DMS153 treated with DMSO at 0.1 percent for 48 hours (cell line): ENCODE measurements around the gene ACTN2.

Experiments used
- DNase-seq: peaks from one replicate; lab custom pipeline; 2025; ENCODE audit not compliant: unreplicated experiment; lab: John Stamatoyannopoulos, UW

Gene ACTN2

GRCh38 chr1:236765831-236766230 is 79.5 kb downstream of the ACTN2 start:
- no peak for DNase-seq

DNA sequence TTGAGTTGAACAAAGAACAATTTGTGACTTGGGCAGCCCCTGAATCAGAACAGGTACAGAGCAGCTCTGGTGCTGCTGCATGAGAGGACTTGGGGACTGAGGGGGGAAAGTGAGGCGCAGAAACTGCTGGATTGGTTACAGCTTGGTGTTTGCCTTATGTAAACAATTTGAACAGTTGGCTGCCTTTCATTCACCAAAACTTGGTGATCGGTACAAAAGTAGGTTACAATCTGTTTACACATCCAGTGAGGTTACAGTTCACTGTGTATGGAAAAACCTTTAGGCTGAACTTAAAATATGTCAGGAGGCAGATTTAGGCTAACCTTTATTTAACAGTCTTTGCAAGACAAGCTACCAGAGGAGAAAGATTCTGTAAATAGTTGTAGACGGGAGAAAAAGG is 80.2 kb downstream of the ACTN2 start:
- no peak for DNase-seq

DNA sequence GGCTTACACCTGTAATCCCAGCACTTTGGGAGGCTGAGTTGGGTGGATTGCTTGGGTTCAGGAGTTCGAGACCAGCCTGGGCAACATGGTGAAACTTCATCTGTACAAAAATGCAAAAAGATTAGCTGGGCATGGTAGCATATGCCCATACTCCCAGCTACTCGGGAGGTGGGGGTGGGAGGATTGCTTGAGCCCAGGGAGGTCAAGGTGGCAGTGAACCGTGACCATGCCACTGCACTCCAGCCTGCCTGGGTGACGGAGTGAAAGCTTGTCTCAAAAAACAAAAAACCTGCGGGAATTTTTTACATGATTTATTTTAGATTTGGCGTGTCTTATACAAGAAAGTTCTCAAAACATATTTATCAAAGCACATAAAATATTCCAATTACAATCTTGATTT is 81.0 kb downstream of the ACTN2 start:
- DNase-seq: no peak

DNA sequence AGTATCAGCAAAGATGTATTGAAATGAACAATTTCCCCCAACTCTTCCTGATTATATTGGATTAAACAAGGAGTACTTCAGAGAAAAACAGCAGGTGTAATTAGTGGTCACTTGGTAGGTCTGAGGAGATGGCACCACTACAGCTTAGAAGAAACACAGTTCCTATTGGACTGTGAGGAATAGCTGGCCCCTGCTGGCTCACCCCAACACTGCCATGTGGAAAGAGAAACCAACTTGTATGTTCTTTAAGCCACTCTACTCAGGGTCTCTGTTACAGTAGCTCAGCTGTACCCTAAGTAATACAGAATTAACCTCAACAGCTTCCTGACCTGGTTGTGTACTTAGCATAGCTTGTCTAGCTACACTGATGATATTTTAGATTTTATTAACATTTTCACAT is 82.3 kb downstream of the ACTN2 start:
- no peak for DNase-seq

DNA sequence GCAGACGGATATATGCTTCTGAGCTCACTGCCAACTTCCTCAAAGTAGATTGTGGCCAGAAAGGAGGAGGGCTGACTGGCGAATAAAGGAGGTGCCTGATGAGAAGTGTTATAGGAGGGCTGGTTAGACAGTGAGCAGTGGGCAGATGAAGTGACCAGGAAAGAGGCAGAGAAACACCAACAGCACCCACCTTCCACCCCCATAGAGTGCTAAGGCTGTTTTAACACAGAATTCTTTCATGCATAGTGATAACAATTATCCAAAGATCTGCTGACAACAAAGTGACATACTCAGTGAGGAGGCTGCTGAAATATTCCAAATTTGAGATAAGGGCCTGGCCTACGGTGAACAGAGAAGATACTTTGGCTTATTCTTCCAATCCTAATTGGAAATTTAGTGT is 87.6 kb downstream of the ACTN2 start:
- DNase-seq: no peak

GRCh38 chr1:236774926-236775325 is 88.6 kb downstream of the ACTN2 start:
- no peak for DNase-seq

- DNase-seq: no peak
Observed at GRCh38 chr1:236779312-236779711, 93.0 kb downstream of the ACTN2 start.

GRCh38 chr1:236785477-236785876 is 99.2 kb downstream of the ACTN2 start:
- DNase-seq: no peak

DNA sequence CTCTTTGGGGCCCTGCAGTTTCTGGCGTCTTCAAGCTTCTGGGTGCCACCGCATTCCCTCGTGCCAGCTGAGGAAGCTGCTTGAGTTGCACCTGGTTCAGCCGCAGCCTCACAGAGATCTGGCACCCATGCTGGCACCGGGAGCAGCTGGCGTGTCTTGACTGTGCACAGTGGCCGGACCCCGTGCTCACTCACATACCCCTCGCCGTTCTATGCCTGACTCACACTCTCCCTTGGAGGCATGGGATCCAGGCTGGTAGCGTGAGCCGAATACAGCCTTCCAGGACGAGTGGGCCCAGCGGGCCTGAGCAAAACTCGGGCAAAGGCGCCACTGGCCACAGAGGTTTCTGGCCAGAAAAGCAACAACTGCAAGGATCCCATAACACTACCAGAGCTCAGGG is 100.2 kb downstream of the ACTN2 start:
- no peak for DNase-seq

DNA sequence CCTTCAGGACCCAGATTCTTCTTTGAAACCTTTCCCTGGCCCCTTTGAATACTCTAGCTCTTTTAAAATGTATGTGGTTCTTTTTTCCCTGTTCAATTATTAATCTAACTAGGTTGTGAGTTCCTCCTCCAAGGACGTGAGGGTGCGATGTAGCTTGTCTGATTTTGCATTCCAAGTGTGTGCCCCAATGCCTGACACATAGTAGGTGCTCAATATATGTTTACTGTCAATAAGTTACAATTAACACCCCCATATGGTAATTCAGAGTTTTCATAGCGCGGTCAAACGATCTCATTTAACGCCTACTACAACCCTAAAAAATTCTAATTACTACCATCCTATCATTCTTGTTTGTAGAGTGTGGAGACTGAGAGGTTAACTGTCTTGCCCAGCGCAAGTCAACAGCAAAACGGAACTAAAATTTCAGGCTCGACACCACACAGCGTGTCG is 108.3 kb downstream of the ACTN2 start:
- DNase-seq: no peak

DNA sequence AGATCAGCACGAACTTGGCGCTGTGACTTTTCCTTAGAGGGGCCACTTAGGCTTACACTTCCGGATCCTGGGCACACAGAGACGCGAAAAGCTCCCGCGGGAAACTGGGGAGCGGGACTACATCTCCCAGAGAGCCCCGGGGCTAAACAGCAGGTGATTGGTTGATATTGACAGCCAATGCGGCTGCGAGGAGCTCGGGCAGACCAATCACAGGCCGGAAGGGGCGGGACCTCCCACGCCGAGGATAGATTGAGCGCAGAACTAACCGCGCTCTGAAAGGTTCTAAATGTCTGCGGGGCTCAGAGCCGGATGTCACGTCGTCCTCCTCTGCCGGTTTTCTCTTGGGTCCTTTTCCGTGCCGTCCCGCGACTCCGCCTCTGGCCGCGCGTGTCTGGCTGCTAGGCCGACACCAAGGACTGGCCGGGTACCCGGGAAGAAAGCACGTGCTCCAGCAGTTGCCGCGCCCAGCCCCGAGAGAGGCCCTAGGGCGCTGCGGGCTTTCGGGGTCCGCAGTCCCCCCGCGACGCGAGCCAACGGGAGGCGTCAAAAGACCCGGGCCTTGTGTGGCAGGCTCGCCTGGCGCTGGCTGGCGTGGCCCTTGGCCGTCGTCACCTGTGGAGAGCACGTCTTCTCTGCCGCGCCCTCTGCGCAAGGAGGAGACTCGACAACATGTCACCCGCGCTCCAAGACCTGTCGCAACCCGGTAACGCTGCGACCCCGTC is 108.9 kb downstream of the ACTN2 start, which contains the start of gene MTR:
Gene MTR, plus strand, starts transcription at position 258 of the 722 bp plus-strand sequence. Its CDS starts 412 bp downstream, at position 670.
- DNase-seq: peak; percentile 73

- no peak for DNase-seq
Observed at GRCh38 chr1:236795757-236796667, 109.7 kb downstream of the ACTN2 start.

DNA sequence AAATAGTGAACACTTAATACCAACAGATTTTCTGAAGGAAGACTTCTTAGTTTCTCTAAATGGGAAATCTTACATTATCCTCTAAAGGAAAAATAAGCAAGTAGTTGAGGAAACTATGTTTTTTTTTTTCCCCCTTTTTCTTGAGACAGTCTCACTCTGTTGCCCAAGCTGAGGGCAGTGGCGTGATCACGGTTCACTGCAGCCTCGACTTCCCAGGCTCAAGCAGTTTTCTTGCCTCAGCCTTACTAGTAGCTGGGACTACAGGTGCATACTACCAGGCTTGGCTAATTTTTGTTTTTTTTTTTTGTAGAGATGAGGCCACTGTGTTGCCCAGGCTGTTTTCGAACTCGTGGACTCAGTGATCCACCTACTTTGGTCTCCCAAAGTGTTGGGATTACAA is 112.7 kb downstream of the ACTN2 start:
- no peak for DNase-seq

DNA sequence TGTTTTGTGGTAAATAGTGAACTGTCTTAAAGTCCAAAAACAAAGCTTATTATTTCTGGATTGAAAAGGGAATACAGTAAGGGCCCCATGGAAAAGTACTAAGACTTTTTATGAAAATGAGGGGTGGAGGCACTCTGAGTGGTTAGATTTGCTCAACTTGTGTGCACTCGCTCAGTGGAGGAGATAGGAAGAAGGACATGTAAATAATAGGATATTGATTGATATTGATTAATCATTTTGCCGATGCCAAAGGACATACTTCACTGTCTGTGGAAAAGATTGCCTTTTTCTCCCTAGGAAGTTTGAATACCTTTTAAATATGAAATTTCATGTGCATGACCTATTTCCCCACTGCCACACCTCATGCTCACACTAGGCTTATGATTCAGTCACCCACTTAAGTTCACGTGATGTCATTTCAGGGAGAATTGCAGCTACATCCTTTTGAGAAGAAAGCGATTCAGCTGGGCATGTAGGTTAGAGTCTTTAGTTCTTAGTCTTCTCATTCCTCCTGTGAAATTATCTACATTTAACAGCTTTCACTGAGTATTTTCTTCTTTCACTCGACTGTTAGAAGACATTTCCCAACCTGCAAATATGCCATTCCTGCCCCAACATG is 113.8 kb downstream of the ACTN2 start:
- DNase-seq: no peak

GRCh38 chr1:236800623-236801022 is 114.3 kb downstream of the ACTN2 start:
- DNase-seq: no peak

GRCh38 chr1:236802264-236802663 is 116.0 kb downstream of the ACTN2 start:
- no peak for DNase-seq

- no peak for DNase-seq
Observed at GRCh38 chr1:236806634-236807033, 120.3 kb downstream of the ACTN2 start.

GRCh38 chr1:236808005-236808404 is 121.7 kb downstream of the ACTN2 start:
- DNase-seq: no peak

- no peak for DNase-seq
Observed at GRCh38 chr1:236808564-236809130, 122.3 kb downstream of the ACTN2 start.

DNA sequence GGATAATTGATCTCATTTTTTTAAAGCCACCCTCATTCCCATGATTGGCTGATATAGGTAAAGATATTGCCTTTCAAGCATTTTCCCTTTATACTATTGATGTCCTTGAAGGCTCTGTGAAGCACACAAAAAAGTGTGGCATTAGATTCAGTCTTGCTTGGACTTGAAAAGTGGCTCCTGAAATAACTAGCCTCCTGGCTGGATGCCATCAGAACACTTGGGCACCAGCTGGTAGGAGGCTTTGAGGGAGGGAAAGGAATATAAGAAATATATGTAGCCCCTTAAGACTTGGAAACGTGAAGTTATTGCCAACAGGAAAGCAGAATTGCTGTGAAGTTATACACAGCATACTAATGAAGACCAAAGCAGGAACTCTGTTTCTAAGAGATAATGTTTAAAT is 122.8 kb downstream of the ACTN2 start:
- no peak for DNase-seq

- no peak for DNase-seq
Observed at GRCh38 chr1:236810018-236810417, 123.7 kb downstream of the ACTN2 start.
